Frontal cortex (tissue), 4 donors: Measurements from ENCODE around the gene LILRB5. TPM values are rescaled to one million over a fixed set of nuclear protein-coding genes. Genes with fewer than 3 reads are reported as not detected.

Source experiments
- DNase-seq, 2 donors: peaks; one replicate each; pipeline ENCODE4 v3.0.0; 2012; ENCODE audit warnings: low spot score in 2 of 2
- FAIRE-seq: peaks from 2 replicates; lab custom pipeline; 2012; peaks lifted over from hg19 to GRCh38; lab: Jason Lieb, UNC
- small RNA-seq: library from RNA; depleted of rRNA; stranded (forward); fragments of <200 nt; gene quantifications from one replicate; pipeline ENCODE3, GENCODE V24; 2014
- total RNA-seq: library from RNA; depleted of rRNA; stranded (reverse); fragments of >200 nt; gene quantifications from one replicate; pipeline ENCODE4 v1.2.3, GENCODE V29; 2014
- donor health status: control.
- donor health status: control.
- donor health status: control.

LILRB5 gene
- total RNA-seq, 1 donor from 2014 or later: under 0.01 TPM

DNA sequence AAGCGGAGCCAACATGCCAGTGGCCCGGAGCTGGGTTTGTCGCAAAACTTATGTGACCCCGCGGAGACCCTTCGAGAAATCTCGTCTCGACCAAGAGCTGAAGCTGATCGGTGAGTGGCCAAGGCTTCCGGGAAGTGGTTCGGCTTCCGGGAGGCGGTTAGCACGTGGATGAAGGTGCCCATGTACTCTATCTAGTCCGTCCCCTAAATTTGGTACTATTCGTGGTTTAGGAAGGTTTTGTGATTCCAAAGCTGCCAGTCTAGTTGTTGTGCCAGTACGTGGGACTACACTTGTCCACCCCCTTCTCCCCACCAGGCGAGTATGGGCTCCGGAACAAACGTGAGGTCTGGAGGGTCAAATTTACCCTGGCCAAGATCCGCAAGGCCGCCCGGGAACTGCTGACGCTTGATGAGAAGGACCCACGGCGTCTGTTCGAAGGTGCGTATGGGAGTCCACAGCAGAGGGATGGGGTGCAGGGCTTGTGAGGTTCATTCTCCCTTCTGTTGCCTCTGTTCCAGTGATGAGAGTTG, 55.8 kb downstream of the LILRB5 start:
- DNase-seq (no peak), FAIRE-seq (no peak)

Small RNA genes within 50 kb of the gene (small RNA-seq; reads per million reads assigned to genes)
- not detected for gene AC245884.12
- not detected for gene MIR4752
- not detected for gene RNU6-1307P

Other genes starting within 250 kb of the LILRB5 start
- not detected for gene VSTM1, start 193.4 kb downstream of the LILRB5 start, total RNA-seq
- gene TARM1, start 175.9 kb downstream of the LILRB5 start, total RNA-seq: not detected
- not detected for gene OSCAR, start 156.5 kb downstream of the LILRB5 start, total RNA-seq
- 9.4 TPM for gene NDUFA3, start 154.4 kb downstream of the LILRB5 start, total RNA-seq
- gene TFPT, start 141.6 kb downstream of the LILRB5 start, total RNA-seq: 6.5 TPM
- gene PRPF31, start 141.5 kb downstream of the LILRB5 start, total RNA-seq: 25.3 TPM
- gene CNOT3, start 119.5 kb downstream of the LILRB5 start, total RNA-seq: 3.7 TPM
- 7.3 TPM for gene LENG1, start 97.6 kb downstream of the LILRB5 start, total RNA-seq
- gene TMC4, start 84.1 kb downstream of the LILRB5 start, total RNA-seq: not detected
- gene MBOAT7, start 67.7 kb downstream of the LILRB5 start, total RNA-seq: 18.3 TPM
- gene TSEN34, start 66.0 kb downstream of the LILRB5 start, total RNA-seq: 33.4 TPM
- 2,066 TPM for gene RPS9, start 56.4 kb downstream of the LILRB5 start, total RNA-seq
- not detected for gene LILRB3, start 34.3 kb downstream of the LILRB5 start, total RNA-seq
- gene LILRA6, start 14.5 kb downstream of the LILRB5 start, total RNA-seq: under 0.01 TPM
- gene LILRB2, start 23.8 kb upstream of the LILRB5 start, total RNA-seq: not detected
- gene LILRA5, start 55.9 kb upstream of the LILRB5 start, total RNA-seq: 0.82 TPM
- gene LILRA4, start 81.9 kb upstream of the LILRB5 start, total RNA-seq: under 0.01 TPM
- gene LAIR1, start 107.7 kb upstream of the LILRB5 start, total RNA-seq: 1.6 TPM
- gene TTYH1, start 158.2 kb upstream of the LILRB5 start, total RNA-seq: 65.2 TPM
- gene LENG8, start 191.9 kb upstream of the LILRB5 start, total RNA-seq: 17.1 TPM
- gene LENG9, start 206.5 kb upstream of the LILRB5 start, total RNA-seq: 4.5 TPM
- 4.1 TPM for gene CDC42EP5, start 216.0 kb upstream of the LILRB5 start, total RNA-seq
- gene LAIR2, start 245.6 kb upstream of the LILRB5 start, total RNA-seq: 0.82 TPM